ENCODE results near the gene DNTTIP2. TPM values are rescaled to one million over a fixed set of nuclear protein-coding genes. Genes with fewer than 3 reads are reported as not detected.
"Not testable (repeated sequence)": the region's sequence is repeated elsewhere in the genome, so short reads cannot be mapped to it uniquely, and the experiment has no call there.

Gene DNTTIP2, protein sequence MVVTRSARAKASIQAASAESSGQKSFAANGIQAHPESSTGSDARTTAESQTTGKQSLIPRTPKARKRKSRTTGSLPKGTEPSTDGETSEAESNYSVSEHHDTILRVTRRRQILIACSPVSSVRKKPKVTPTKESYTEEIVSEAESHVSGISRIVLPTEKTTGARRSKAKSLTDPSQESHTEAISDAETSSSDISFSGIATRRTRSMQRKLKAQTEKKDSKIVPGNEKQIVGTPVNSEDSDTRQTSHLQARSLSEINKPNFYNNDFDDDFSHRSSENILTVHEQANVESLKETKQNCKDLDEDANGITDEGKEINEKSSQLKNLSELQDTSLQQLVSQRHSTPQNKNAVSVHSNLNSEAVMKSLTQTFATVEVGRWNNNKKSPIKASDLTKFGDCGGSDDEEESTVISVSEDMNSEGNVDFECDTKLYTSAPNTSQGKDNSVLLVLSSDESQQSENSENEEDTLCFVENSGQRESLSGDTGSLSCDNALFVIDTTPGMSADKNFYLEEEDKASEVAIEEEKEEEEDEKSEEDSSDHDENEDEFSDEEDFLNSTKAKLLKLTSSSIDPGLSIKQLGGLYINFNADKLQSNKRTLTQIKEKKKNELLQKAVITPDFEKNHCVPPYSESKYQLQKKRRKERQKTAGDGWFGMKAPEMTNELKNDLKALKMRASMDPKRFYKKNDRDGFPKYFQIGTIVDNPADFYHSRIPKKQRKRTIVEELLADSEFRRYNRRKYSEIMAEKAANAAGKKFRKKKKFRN
- 10 to 100 TPM; 55.1 to 61.3 TPM for total RNA-seq

DNA sequence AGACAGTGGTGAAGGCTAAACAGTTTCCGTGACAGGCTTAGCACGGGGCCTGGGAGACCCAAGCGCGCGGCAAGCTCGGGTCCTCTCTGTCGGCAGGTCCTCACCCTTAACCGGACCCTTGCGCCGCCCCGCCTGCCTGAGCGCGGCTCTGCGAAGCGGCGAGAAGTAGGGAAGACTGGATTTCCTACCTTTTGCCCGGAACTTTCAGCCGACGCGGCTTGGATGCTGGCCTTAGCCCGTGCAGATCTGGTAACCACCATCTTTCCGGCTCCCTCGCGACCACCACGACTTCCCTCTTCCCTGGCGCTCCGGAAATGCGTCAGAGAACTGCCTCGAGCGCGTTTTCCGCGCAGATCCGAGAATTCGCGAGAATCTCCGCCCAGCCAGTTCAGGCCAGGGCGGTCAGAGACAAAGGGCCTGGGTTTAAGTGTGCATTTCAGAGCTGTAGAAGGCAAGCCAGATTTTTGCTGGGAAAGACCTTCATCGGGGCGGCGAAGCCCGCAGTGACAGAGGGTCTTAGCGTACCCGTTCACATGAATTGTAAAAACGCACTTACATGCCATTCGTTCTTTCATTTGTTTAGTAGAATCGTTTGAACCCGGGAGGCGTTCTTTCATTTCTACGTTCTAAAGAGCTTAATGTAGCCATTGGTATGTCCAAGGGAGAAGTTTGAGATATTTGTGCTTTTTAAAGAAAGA, at the start of gene DNTTIP2:
Gene DNTTIP2, minus strand, starts transcription at position 318 of the 698 bp plus-strand sequence. Its CDS starts 58 bp downstream, at position 260.
- no peaks in the 10 kb centered on the region for H3K9me3 Mint-ChIP-seq
- POLR2A ChIA-PET, result interaction anchor here (0.8 to 2.1 kb wide), 9 partner anchors 9 to 700 kb away, joined by 3 to 21 read pairs (median 4); partner anchors contain the start of genes DR1 and GCLM
- peaks cover 24% of the 10 kb centered on the region for H3K4me1 Mint-ChIP-seq
- H3K4me3 Mint-ChIP-seq, result peak within 1 kb of the TSS; percentile 93
- ATAC-seq (ENCODE audit: low read depth) (peak; percentile 94), DNase-seq (peak; percentile 87)
- peaks cover 24% of the 10 kb centered on the region for H3K36me3 Mint-ChIP-seq
- H3K27ac Mint-ChIP-seq, result peak within 1 kb of the TSS; percentile 97
- no peaks in the 10 kb centered on the region for H3K27me3 Mint-ChIP-seq

DNA sequence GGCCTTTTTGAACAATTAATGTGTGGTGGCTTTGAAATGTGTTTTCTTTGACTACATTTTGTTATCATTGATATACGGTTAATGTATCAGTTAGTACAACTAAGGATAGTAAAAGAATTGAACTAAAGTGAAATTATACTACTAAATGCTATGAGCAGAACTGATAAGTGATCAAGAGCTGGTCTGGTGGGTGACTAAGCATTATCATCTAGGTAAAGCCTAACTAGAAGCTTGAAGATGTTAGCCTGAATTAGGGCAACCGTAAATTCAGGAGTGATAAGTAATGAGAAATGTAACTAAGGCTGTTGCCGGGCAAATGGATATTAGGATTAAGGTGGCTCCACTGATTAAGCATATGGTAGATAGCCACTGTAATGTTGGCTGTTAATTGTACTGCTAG, 46.2 kb upstream of the DNTTIP2 start:
- POLR2A ChIA-PET, result no interaction called here
- Mint-ChIP-seq H3K27ac (no peak overlapping the region), H3K4me3 (no peak overlapping the region), H3K27me3 (peaks cover 8% of the 10 kb centered on the region), H3K4me1 (no peaks in the 10 kb centered on the region), H3K36me3 (no peaks in the 10 kb centered on the region), H3K9me3 (peaks cover 5% of the 10 kb centered on the region)
- DNase-seq, result no peak
- ATAC-seq (ENCODE audit: low read depth), result no peak

DNA sequence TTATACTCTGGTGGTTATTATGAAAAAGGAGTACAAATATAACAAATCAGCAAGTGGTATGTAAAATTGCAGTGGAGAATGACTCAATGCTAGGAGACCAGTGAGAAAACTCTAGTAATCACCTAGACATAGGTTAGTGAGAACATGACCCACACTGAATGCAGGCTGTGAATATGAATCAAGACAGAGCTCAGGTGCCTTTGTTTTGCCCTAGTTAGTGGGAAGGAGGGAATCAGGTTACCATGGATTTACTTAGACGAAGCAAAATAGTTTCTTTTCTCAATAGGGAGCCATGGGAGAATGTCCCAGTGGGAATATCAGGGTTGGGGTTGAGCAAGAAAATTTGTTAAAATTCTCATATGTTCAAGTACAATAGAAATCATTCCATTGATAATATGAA, 40.8 kb upstream of the DNTTIP2 start:
- Mint-ChIP-seq H3K4me3 (no peak overlapping the region), H3K4me1 (no peaks in the 10 kb centered on the region), H3K36me3 (no peaks in the 10 kb centered on the region), H3K27ac (no peak overlapping the region), H3K9me3 (no peaks in the 10 kb centered on the region), H3K27me3 (peaks cover 3% of the 10 kb centered on the region)
- POLR2A ChIA-PET, result no interaction called here
- DNase-seq (no peak), ATAC-seq (ENCODE audit: low read depth) (no peak)

DNA sequence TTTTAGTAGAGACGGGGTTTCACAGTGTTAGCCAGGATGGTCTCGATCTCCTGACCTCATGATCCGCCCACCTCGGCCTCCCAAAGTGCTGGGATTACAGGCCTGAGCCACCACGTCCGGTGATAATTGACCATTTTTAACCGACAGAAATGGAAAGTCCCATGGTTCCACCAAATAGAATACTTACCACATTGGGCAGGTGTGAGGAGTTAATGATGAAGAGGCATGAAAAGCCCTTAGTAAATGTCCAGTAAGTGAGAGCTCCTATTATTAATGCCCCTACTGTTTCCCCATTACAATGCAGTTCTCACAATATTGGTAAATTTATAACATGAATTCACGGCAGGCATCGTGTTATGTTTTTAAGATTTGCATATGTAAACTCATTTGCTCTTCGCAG, 38.3 kb upstream of the DNTTIP2 start:
- Mint-ChIP-seq H3K27ac (no peak overlapping the region), H3K9me3 (no peaks in the 10 kb centered on the region), H3K4me1 (no peaks in the 10 kb centered on the region), H3K27me3 (peaks cover 17% of the 10 kb centered on the region), H3K4me3 (no peak overlapping the region), H3K36me3 (no peaks in the 10 kb centered on the region)
- DNase-seq (no peak), ATAC-seq (ENCODE audit: low read depth) (no peak)
- POLR2A ChIA-PET, result no interaction called here

DNA sequence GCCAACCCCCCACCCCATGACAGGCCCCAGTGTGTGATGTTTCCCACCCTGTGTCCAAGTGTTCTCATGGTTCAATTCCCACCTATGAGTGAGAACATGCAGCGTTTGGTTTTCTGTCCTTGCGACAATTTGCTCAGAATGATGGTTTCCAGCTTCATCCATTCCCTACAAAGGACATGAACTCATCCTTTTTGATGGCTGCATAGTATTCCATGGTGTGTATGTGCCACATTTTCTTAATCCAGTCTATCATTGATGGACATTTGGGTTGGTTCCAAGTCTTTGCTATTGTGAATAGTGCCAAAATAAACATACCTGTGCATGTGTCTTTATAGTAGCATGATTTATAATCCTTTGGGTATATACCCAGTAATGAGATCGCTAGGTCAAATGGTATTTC, 31.9 kb upstream of the DNTTIP2 start:
- ATAC-seq (ENCODE audit: low read depth); DNase-seq; H3K9me3 Mint-ChIP-seq; H3K4me3 Mint-ChIP-seq; H3K36me3 Mint-ChIP-seq; H3K27ac Mint-ChIP-seq: not testable (repeated sequence)
- peaks cover 17% of the 10 kb centered on the region for H3K27me3 Mint-ChIP-seq
- POLR2A ChIA-PET, result interaction anchor here (2.7 kb wide), 1 partner anchor 32 kb away, joined by 21 read pairs; the partner anchor contains the start of gene DNTTIP2
- peaks cover 23% of the 10 kb centered on the region for H3K4me1 Mint-ChIP-seq

DNA sequence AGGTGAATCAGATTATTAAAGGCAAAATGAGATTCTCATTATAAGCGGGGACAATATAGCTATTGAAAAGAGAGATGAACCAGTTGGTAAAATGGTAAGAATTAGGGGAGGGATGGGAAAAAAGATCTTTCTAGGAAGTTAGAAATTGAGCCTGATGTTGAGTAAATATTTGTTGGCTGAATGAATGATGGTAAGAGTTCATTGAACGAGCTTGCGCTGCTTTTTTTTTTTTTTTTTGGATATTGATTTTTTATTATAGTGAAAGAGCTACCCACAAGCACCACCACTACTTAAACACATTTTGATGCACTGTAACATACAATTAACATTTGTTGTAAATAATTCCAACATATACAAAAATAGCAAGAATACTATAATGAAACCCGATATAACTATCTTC, 31.3 kb upstream of the DNTTIP2 start:
- Mint-ChIP-seq H3K9me3 (peaks cover 2% of the 10 kb centered on the region), H3K4me1 (peaks cover 25% of the 10 kb centered on the region), H3K27me3 (peaks cover 15% of the 10 kb centered on the region), H3K4me3 (peak overlapping the region; percentile 89), H3K36me3 (no peaks in the 10 kb centered on the region), H3K27ac (peak overlapping the region; percentile 88)
- ATAC-seq (ENCODE audit: low read depth) (no peak), DNase-seq (no peak)
- POLR2A ChIA-PET, result interaction anchor here (0.7 to 2.7 kb wide), 3 partner anchors 31 to 868 kb away, joined by 5 to 21 read pairs (median 5); partner anchors contain the start of gene DNTTIP2

DNA sequence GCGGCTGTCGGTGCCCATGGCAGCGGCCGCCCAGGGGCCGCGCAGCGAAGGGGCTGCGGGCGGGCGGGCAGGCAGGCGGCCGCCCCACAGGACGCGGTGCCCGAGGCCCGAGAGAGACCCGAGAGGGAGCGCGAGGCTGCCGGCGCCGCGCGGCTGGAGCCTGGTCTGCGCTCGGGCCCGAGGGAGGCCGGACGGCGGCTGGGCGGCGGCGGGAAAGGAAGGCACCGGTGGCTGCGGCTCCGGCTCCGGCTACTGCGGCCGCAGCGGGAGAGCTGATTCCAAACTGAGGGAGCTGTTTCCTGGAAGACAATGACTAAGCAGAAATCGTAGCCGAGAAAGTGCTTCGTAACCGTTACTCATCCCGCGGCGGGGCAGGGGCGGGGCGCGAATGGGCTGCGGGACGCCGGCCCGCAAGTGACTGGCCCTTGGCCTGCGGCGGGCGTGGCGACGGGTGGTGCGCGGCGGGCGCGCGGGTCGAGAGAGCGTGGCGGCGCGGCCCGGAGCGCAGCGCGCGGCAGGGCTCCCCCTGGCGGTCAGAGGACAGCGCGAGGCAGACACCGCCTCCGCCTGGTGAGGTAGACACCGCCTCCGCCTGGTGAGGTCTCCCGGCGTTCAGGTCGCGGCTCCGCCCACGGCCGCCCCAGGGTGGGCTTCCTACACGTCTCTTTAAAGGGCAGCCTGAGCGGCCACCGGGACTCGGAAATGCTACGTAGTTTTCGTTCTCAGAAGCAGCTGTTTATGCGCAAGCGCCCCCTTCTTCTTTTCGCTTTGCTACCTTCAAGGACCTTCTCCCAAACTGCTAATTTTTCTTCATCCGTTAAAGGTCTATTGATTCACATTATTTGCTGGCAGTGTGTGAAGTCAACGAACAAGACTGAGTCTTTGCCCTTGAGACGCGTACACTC, 30.4 kb upstream of the DNTTIP2 start, which contains the start of gene GCLM:
Gene GCLM, minus strand, starts transcription at position 285 of the 905 bp plus-strand sequence. Its CDS starts 267 bp downstream, at position 18.
- POLR2A ChIA-PET, result interaction anchor here (0.7 to 2.7 kb wide), 4 partner anchors 30 to 867 kb away, joined by 3 to 21 read pairs (median 5); partner anchors contain the start of gene DNTTIP2
- Mint-ChIP-seq H3K27ac (peak within 1 kb of the TSS; percentile 88), H3K4me3 (peak within 1 kb of the TSS; percentile 91), H3K9me3 (peaks cover 2% of the 10 kb centered on the region), H3K36me3 (no peaks in the 10 kb centered on the region), H3K27me3 (peaks cover 14% of the 10 kb centered on the region), H3K4me1 (peaks cover 31% of the 10 kb centered on the region)
- ATAC-seq (ENCODE audit: low read depth) (peak; percentile 93), DNase-seq (peak; percentile 96)

DNA sequence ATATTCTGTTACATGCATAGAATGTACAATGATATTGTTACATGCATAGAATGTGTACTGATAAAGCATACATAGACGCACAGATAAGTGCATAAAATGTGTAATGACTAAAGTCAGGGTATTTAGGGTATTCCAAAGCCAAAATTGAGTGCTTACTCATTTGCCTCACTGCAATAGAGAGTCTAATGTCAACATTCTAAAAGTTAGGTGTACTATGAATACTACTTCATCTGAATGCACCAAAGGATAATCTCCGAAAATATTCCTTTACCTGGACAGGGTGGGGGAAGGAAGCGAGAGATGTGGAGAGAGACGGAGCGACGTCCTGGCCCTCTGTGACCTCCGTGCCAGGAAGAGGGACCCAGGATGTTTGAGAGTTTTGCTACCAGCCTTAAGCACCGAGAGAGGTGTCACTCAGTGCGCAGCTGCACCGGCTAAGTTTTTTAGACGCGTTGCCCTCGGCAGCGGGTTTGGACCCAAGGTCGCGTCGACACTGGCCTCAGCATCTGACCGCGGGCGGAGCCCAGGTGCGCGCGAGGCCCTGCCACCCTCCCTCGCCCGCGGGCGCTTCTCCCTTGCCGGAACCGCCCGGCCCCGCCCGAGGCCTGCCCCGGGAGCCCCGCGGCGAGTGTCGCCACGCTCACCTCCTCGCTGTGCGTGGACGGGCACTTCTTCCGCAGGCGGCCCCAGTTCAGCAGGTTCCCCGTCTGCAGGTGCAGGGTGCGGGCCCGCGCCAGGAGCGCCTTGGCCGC, 29.6 kb upstream of the DNTTIP2 start:
- POLR2A ChIA-PET, result interaction anchor here (1.0 to 2.7 kb wide), 2 partner anchors 29 to 63 kb away, joined by 3 to 21 read pairs; partner anchors contain the start of gene DNTTIP2
- Mint-ChIP-seq H3K9me3 (peaks cover 2% of the 10 kb centered on the region), H3K4me3 (peak overlapping the region; percentile 91), H3K36me3 (peaks cover 6% of the 10 kb centered on the region), H3K27ac (peak overlapping the region; percentile 84), H3K27me3 (peaks cover 9% of the 10 kb centered on the region), H3K4me1 (peaks cover 38% of the 10 kb centered on the region)
- DNase-seq (peak; percentile 73), ATAC-seq (ENCODE audit: low read depth) (peak; percentile 47)

DNA sequence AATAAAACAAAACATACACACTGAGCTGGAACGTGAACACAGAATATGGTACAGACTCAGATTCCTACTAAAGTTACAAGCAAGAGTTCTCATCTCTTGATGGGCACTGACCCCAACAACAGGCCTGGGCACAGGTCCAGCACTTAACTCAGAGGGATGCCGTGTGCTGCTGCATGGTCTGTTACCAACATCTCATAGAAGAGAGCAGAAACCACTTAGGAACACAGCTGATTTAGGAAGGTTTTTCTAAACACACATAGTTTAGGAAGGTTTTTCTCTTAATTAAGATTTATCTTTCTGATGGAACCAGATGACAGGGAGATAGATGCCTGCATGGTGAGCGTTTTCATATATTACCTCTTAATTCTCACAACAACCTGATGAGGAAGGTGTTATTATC, 28.7 kb upstream of the DNTTIP2 start:
- Mint-ChIP-seq H3K9me3 (peaks cover 2% of the 10 kb centered on the region), H3K4me3 (peak overlapping the region; percentile 65), H3K4me1 (peaks cover 38% of the 10 kb centered on the region), H3K27ac (no peak overlapping the region), H3K36me3 (peaks cover 6% of the 10 kb centered on the region), H3K27me3 (peaks cover under 1% of the 10 kb centered on the region)
- ATAC-seq (ENCODE audit: low read depth) (no peak), DNase-seq (no peak)
- POLR2A ChIA-PET, result no interaction called here

DNA sequence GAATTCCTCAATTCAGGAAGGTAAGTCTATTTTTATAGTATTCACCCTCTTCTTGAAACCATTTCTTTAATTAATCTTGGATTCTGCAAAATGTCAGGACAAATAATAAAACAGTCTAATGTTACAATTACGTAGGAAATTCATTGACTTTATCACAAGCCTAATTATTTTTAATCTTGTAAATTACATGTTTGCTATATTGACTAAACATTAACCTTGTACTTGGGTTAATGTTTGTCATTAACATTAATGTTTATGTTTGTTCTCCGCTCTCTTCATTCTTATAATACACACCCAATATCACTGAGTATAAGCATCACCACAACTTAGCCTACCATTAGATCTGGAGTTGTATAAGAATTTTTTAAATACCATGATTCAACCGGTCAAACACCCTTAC, 27.5 kb upstream of the DNTTIP2 start:
- DNase-seq, result no peak
- POLR2A ChIA-PET, result no interaction called here
- no peak overlapping the region for H3K27ac Mint-ChIP-seq
- no peak overlapping the region for H3K4me3 Mint-ChIP-seq
- H3K4me1 Mint-ChIP-seq, result peaks cover 38% of the 10 kb centered on the region
- H3K27me3 Mint-ChIP-seq, result no peaks in the 10 kb centered on the region
- peaks cover 2% of the 10 kb centered on the region for H3K9me3 Mint-ChIP-seq
- no peak for ATAC-seq (ENCODE audit: low read depth)
- H3K36me3 Mint-ChIP-seq, result peaks cover 7% of the 10 kb centered on the region

DNA sequence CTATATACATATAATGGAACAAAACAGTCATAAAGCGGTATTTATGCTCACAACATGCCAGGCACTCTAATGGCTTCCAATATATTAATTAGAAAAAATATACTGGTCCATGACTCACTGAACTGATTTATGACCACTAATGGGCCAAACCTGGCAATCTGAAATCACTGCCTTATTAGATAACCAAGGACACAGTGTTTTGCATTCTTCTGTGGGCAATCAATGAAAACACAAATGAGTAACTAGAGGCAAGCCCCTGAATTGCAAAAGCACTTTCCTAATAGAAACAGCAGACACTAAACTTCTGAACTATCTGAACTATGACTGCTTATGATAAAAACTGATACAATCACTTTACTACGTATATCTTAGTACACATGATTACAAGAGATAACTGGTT, 26.7 kb upstream of the DNTTIP2 start:
- Mint-ChIP-seq H3K4me3 (no peak overlapping the region), H3K27ac (no peak overlapping the region), H3K27me3 (no peaks in the 10 kb centered on the region), H3K4me1 (peaks cover 38% of the 10 kb centered on the region), H3K9me3 (peaks cover 2% of the 10 kb centered on the region), H3K36me3 (peaks cover 9% of the 10 kb centered on the region)
- no peak for DNase-seq
- no peak for ATAC-seq (ENCODE audit: low read depth)
- POLR2A ChIA-PET, result no interaction called here
